Measurements from ENCODE around the gene MAGI2. TPM values are rescaled to one million over a fixed set of nuclear protein-coding genes. Genes with fewer than 3 reads are reported as not detected.

MAGI2 gene
- total RNA-seq, 2 experiments from 2014 or later, result 0.08 to 0.13 TPM

DNA sequence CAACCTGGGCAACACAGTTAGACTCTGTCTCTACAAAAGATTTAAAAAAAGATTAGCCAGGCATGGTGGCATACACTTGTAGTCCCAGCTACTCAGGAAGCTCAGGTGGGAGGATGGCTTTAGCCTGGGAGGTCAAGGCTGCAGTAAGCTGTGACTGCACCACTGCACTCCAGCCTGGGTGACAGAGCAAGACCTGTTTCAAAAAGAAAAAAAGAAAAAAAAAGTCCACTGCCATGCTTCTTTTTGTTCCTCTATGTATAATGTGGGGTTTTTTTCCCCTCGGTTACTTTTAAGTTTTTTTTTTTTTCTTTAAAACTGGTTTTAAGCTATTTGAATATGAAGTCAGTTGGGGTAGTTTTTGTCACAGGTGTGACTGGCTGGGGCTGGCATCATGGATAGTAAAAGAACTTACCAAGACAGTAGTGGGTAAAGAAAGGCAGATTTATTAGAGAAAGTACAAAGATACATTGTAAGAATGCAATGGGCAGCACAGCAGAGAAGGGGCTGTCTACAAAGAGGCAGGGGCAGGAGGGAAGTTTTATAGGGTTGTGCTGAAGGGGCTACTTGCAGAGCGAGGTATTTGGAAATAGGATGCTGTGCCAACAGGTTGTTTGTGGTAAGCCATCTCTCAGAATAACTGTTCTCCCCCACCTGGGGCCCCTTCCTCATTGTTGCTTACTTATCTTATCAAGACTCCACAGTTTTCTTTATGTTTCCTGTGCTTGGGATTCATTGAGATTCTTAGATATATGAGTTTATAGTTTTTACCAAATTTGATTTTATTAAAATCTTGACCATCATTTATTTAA lies 1477.6 kb downstream of the MAGI2 start:
- no peak for DNase-seq
- Mint-ChIP-seq H3K27ac (no peak overlapping the region), H3K4me3 (no peak overlapping the region), H3K36me3 (ENCODE audit: low read depth) (peaks cover 10% of the 10 kb centered on the region), H3K9me3 (no peaks in the 10 kb centered on the region), H3K4me1 (peaks cover 4% of the 10 kb centered on the region), H3K27me3 (peaks cover 4% of the 10 kb centered on the region)
- CTCF ChIA-PET, result interaction anchor here (1.5 kb wide), 1 partner anchor 324 kb away, joined by 3 read pairs; no protein-coding TSS in a partner anchor
- POLR2A ChIA-PET, result no interaction called here

GRCh38 chr7:77971726-77972125 lies 1481.7 kb downstream of the MAGI2 start:
- H3K27ac Mint-ChIP-seq, result no peak overlapping the region

GRCh38 chr7:77967429-77967828 lies 1486.0 kb downstream of the MAGI2 start:
- no peak overlapping the region for H3K4me3 Mint-ChIP-seq
- ChIA-PET POLR2A (no interaction called here), CTCF (no interaction called here)
- H3K9me3 Mint-ChIP-seq, result no peaks in the 10 kb centered on the region
- H3K4me1 Mint-ChIP-seq, result no peaks in the 10 kb centered on the region
- no peak for DNase-seq
- peaks cover 7% of the 10 kb centered on the region for H3K36me3 Mint-ChIP-seq (ENCODE audit: low read depth)
- no peak overlapping the region for H3K27ac Mint-ChIP-seq
- no peaks in the 10 kb centered on the region for H3K27me3 Mint-ChIP-seq

More at GRCh38 chr7:77971726-77972125, 1481.7 kb downstream of the MAGI2 start:
- H3K27me3 Mint-ChIP-seq, result no peaks in the 10 kb centered on the region
- no peak for DNase-seq
- H3K4me3 Mint-ChIP-seq, result no peak overlapping the region
- no peaks in the 10 kb centered on the region for H3K9me3 Mint-ChIP-seq
- ChIA-PET POLR2A (no interaction called here), CTCF (interaction anchor here (1.3 kb wide), 1 partner anchor 48 kb away, joined by 3 read pairs; no protein-coding TSS in a partner anchor)
- peaks cover 3% of the 10 kb centered on the region for H3K4me1 Mint-ChIP-seq
- peaks cover 5% of the 10 kb centered on the region for H3K36me3 Mint-ChIP-seq (ENCODE audit: low read depth)

Data from activated CD4-positive, alpha-beta memory T cell treated with anti-CD3 and anti-CD28 coated beads, Interleukin-2, amount 10 ng/mL, durations not matched to agents 7 days and 5 days (primary cell).